ENCODE data around the gene GNB5. TPM values are rescaled to one million over a fixed set of nuclear protein-coding genes. Genes with fewer than 3 reads are reported as not detected.

Gene GNB5
- total and polyA plus RNA-seq, 4 experiments from 2014 or later = 52.2 to 69.9 (median 61.8) TPM

- peak overlapping the region in 1 of 7 donors; percentile 51 for H3K27ac Mint-ChIP-seq
- ChIA-PET CTCF (ENCODE audit: partially characterized antibody) (interaction anchor here (1.8 to 2.1 kb wide), 2 partner anchors 12 to 80 kb away, joined by 4 to 7 read pairs; no protein-coding TSS in a partner anchor), POLR2A (ENCODE audit: partially characterized antibody) (no interaction called here)
- H3K27ac ChIP-seq (ENCODE audit: low read depth, low read length) = no peak overlapping the region
- H3K27me3 ChIP-seq (ENCODE audit: insufficient read depth, low read length) = no peaks in the 10 kb centered on the region
- peaks cover 36 to 62% of the 10 kb centered on the region in 2 donors for H3K36me3 Mint-ChIP-seq
- no peaks in the 10 kb centered on the region for H3K9me3 ChIP-seq (ENCODE audit: control insufficient read depth in 1 of 2, low read length in 2 of 2)
- no peaks in the 10 kb centered on the region for H3K4me1 Mint-ChIP-seq
- H3K27me3 Mint-ChIP-seq = no peaks in the 10 kb centered on the region
- no peak overlapping the region for H3K4me3 ChIP-seq (ENCODE audit: low read length in 2 of 2)
- intact Hi-C loops (cut with micrococcal nuclease) = no loop called here
- peaks cover 16% of the 10 kb centered on the region for H3K36me3 ChIP-seq (ENCODE audit: insufficient read depth, low read length)
- no peak for DNase-seq
- no peaks in the 10 kb centered on the region for H3K9me3 Mint-ChIP-seq
- no peak overlapping the region for H3K4me3 Mint-ChIP-seq
- no peaks in the 10 kb centered on the region for H3K4me1 ChIP-seq (ENCODE audit: insufficient read depth, low read length)
Observed at GRCh38 chr15:52128568-52128967, 62.6 kb downstream of the GNB5 start.

GRCh38 chr15:52124270-52124880 is 66.8 kb downstream of the GNB5 start:
- peaks cover 7% of the 10 kb centered on the region for H3K36me3 ChIP-seq (ENCODE audit: insufficient read depth, low read length)
- no peaks in the 10 kb centered on the region for H3K9me3 Mint-ChIP-seq
- CTCF ChIA-PET (ENCODE audit: partially characterized antibody) = interaction anchor here (1.4 kb wide), 1 partner anchor 10 kb away, joined by 3 read pairs; no protein-coding TSS in a partner anchor
- intact Hi-C loops (cut with micrococcal nuclease) = no loop called here
- H3K4me3 Mint-ChIP-seq = no peak overlapping the region
- no peak overlapping the region for H3K4me3 ChIP-seq (ENCODE audit: low read length in 2 of 2)
- H3K27ac Mint-ChIP-seq = peak overlapping the region in 2 of 7 donors; percentile 2 to 19
- H3K4me1 Mint-ChIP-seq = no peaks in the 10 kb centered on the region
- POLR2A ChIA-PET (ENCODE audit: partially characterized antibody) = no interaction called here
- no peak overlapping the region for H3K27ac ChIP-seq (ENCODE audit: low read depth, low read length)
- H3K9me3 ChIP-seq (ENCODE audit: control insufficient read depth in 1 of 2, low read length in 2 of 2) = no peaks in the 10 kb centered on the region
- H3K36me3 Mint-ChIP-seq = peaks cover 28 to 44% of the 10 kb centered on the region in 2 donors
- H3K27me3 Mint-ChIP-seq = no peaks in the 10 kb centered on the region
- no peaks in the 10 kb centered on the region for H3K4me1 ChIP-seq (ENCODE audit: insufficient read depth, low read length)
- no peak for DNase-seq
- no peaks in the 10 kb centered on the region for H3K27me3 ChIP-seq (ENCODE audit: insufficient read depth, low read length)

- Histone ChIP-seq H3K4me1 (ENCODE audit: insufficient read depth, low read length) (no peaks in the 10 kb centered on the region), H3K27me3 (ENCODE audit: insufficient read depth, low read length) (no peaks in the 10 kb centered on the region), H3K27ac (ENCODE audit: low read depth, low read length) (no peak overlapping the region), H3K9me3 (ENCODE audit: control insufficient read depth in 1 of 2, low read length in 2 of 2) (no peaks in the 10 kb centered on the region), H3K36me3 (ENCODE audit: insufficient read depth, low read length) (peaks cover 7% of the 10 kb centered on the region), H3K4me3 (ENCODE audit: low read length in 2 of 2) (no peak overlapping the region)
- CTCF ChIA-PET (ENCODE audit: partially characterized antibody) = no interaction called here
- no peaks in the 10 kb centered on the region for H3K27me3 Mint-ChIP-seq
- POLR2A ChIA-PET (ENCODE audit: partially characterized antibody) = no interaction called here
- no peaks in the 10 kb centered on the region for H3K9me3 Mint-ChIP-seq
- H3K27ac Mint-ChIP-seq = no peak overlapping the region
- DNase-seq = no peak
- peaks cover 22 to 34% of the 10 kb centered on the region in 2 donors for H3K36me3 Mint-ChIP-seq
- H3K4me3 Mint-ChIP-seq = no peak overlapping the region
- H3K4me1 Mint-ChIP-seq = peaks cover 0 to 2% (median 0%) of the 10 kb centered on the region in 4 donors
- intact Hi-C loops (cut with micrococcal nuclease) = no loop called here
Observed at GRCh38 chr15:52121896-52122295, 69.3 kb downstream of the GNB5 start.

- Mint-ChIP-seq H3K27me3 (no peaks in the 10 kb centered on the region), H3K9me3 (no peaks in the 10 kb centered on the region), H3K36me3 (peaks cover 22 to 31% of the 10 kb centered on the region in 2 donors), H3K4me1 (peaks cover 6 to 8% (median 6%) of the 10 kb centered on the region in 4 donors), H3K27ac (peak overlapping the region in 1 of 7 donors; percentile 24), H3K4me3 (no peak overlapping the region)
- ChIA-PET CTCF (ENCODE audit: partially characterized antibody) (no interaction called here), POLR2A (ENCODE audit: partially characterized antibody) (no interaction called here)
- intact Hi-C loops (cut with micrococcal nuclease) = no loop called here
- H3K9me3 ChIP-seq (ENCODE audit: control insufficient read depth in 1 of 2, low read length in 2 of 2) = no peaks in the 10 kb centered on the region
- no peak overlapping the region for H3K27ac ChIP-seq (ENCODE audit: low read depth, low read length)
- peaks cover 7% of the 10 kb centered on the region for H3K36me3 ChIP-seq (ENCODE audit: insufficient read depth, low read length)
- no peak overlapping the region for H3K4me3 ChIP-seq (ENCODE audit: low read length in 2 of 2)
- peaks cover 7% of the 10 kb centered on the region for H3K4me1 ChIP-seq (ENCODE audit: insufficient read depth, low read length)
- no peaks in the 10 kb centered on the region for H3K27me3 ChIP-seq (ENCODE audit: insufficient read depth, low read length)
- no peak for DNase-seq
Observed at GRCh38 chr15:52121006-52121405, 70.2 kb downstream of the GNB5 start.

GRCh38 chr15:52120488-52120887 is 70.7 kb downstream of the GNB5 start:
- Mint-ChIP-seq H3K9me3 (no peaks in the 10 kb centered on the region), H3K36me3 (peaks cover 22 to 28% of the 10 kb centered on the region in 2 donors), H3K4me1 (peaks cover 10 to 13% (median 11%) of the 10 kb centered on the region in 4 donors), H3K27ac (no peak overlapping the region), H3K4me3 (no peak overlapping the region), H3K27me3 (no peaks in the 10 kb centered on the region)
- DNase-seq = no peak
- no peaks in the 10 kb centered on the region for H3K9me3 ChIP-seq (ENCODE audit: control insufficient read depth in 1 of 2, low read length in 2 of 2)
- H3K4me1 ChIP-seq (ENCODE audit: insufficient read depth, low read length) = peaks cover 11% of the 10 kb centered on the region
- ChIA-PET POLR2A (ENCODE audit: partially characterized antibody) (interaction anchor here (0.6 kb wide), 1 partner anchor 113 kb away, joined by 3 read pairs; no protein-coding TSS in a partner anchor), CTCF (ENCODE audit: partially characterized antibody) (no interaction called here)
- H3K27ac ChIP-seq (ENCODE audit: low read depth, low read length) = no peak overlapping the region
- H3K27me3 ChIP-seq (ENCODE audit: insufficient read depth, low read length) = no peaks in the 10 kb centered on the region
- H3K36me3 ChIP-seq (ENCODE audit: insufficient read depth, low read length) = peaks cover 7% of the 10 kb centered on the region
- intact Hi-C loops (cut with micrococcal nuclease) = no loop called here
- H3K4me3 ChIP-seq (ENCODE audit: low read length in 2 of 2) = no peak overlapping the region

GRCh38 chr15:52118969-52119749 is 72.0 kb downstream of the GNB5 start:
- Mint-ChIP-seq H3K36me3 (peaks cover 14 to 18% of the 10 kb centered on the region in 2 donors), H3K27ac (peak overlapping the region in 1 of 7 donors; percentile 30), H3K4me3 (no peak overlapping the region), H3K9me3 (no peaks in the 10 kb centered on the region), H3K4me1 (peaks cover 10 to 13% (median 11%) of the 10 kb centered on the region in 4 donors), H3K27me3 (no peaks in the 10 kb centered on the region)
- Histone ChIP-seq H3K36me3 (ENCODE audit: insufficient read depth, low read length) (peaks cover 7% of the 10 kb centered on the region), H3K27ac (ENCODE audit: low read depth, low read length) (no peak overlapping the region), H3K27me3 (ENCODE audit: insufficient read depth, low read length) (no peaks in the 10 kb centered on the region), H3K4me1 (ENCODE audit: insufficient read depth, low read length) (peaks cover 11% of the 10 kb centered on the region), H3K9me3 (ENCODE audit: control insufficient read depth in 1 of 2, low read length in 2 of 2) (no peaks in the 10 kb centered on the region), H3K4me3 (ENCODE audit: low read length in 2 of 2) (no peak overlapping the region)
- intact Hi-C loops (cut with micrococcal nuclease) = no loop called here
- ChIA-PET CTCF (ENCODE audit: partially characterized antibody) (no interaction called here), POLR2A (ENCODE audit: partially characterized antibody) (interaction anchor here (0.6 kb wide), 1 partner anchor 139 kb away, joined by 3 read pairs; no protein-coding TSS in a partner anchor)
- no peak for DNase-seq

GRCh38 chr15:52117549-52117948 is 73.6 kb downstream of the GNB5 start:
- CTCF ChIA-PET (ENCODE audit: partially characterized antibody) = interaction anchor here (0.5 to 0.7 kb wide), 2 partner anchors 20 to 207 kb away, joined by 4 read pairs; no protein-coding TSS in a partner anchor
- H3K4me3 Mint-ChIP-seq = no peak overlapping the region
- H3K9me3 ChIP-seq (ENCODE audit: control insufficient read depth in 1 of 2, low read length in 2 of 2) = no peaks in the 10 kb centered on the region
- POLR2A ChIA-PET (ENCODE audit: partially characterized antibody) = interaction anchor here (0.9 kb wide), 1 partner anchor 8 kb away, joined by 3 read pairs; no protein-coding TSS in a partner anchor
- peaks cover 0 to 2% (median 0%) of the 10 kb centered on the region in 8 donors for H3K9me3 Mint-ChIP-seq
- no peak for DNase-seq
- H3K36me3 Mint-ChIP-seq = peaks cover 6 to 8% of the 10 kb centered on the region in 2 donors
- peaks cover 10 to 13% (median 11%) of the 10 kb centered on the region in 4 donors for H3K4me1 Mint-ChIP-seq
- H3K27me3 Mint-ChIP-seq = no peaks in the 10 kb centered on the region
- intact Hi-C loops (cut with micrococcal nuclease) = no loop called here
- peaks cover 11% of the 10 kb centered on the region for H3K4me1 ChIP-seq (ENCODE audit: insufficient read depth, low read length)
- H3K4me3 ChIP-seq (ENCODE audit: low read length in 2 of 2) = no peak overlapping the region
- H3K27ac Mint-ChIP-seq = peak overlapping the region in 3 of 7 donors; percentile 44 to 79 (median 79)
- no peak overlapping the region for H3K27ac ChIP-seq (ENCODE audit: low read depth, low read length)
- peaks cover 2% of the 10 kb centered on the region for H3K36me3 ChIP-seq (ENCODE audit: insufficient read depth, low read length)
- H3K27me3 ChIP-seq (ENCODE audit: insufficient read depth, low read length) = no peaks in the 10 kb centered on the region
